Mucosa of gallbladder (tissue), 1 donor: ENCODE measurements around the gene RNF8. TPM values are rescaled to one million over a fixed set of nuclear protein-coding genes. Genes with fewer than 3 reads are reported as not detected.
"Not testable (repeated sequence)": the region's sequence is repeated elsewhere in the genome, so short reads cannot be mapped to it uniquely, and the experiment has no call there.

ENCODE experiments used
- DNase-seq: peaks from one replicate; pipeline ENCODE4 v3.0.0-alpha.2; 2020; ENCODE audit warnings: low spot score
- total RNA-seq: library from RNA; stranded (reverse); gene quantifications from one replicate; pipeline ENCODE4 v1.2.1, GENCODE V29; 2021
- donor health status: DM: no; HTN: no; CAD: no.

Gene RNF8
- total RNA-seq = 17.7 TPM

- DNase-seq = peak; percentile 92
These were observed at the start of gene RNF8 for GRCh38 chr6:37353761-37354525. Gene RNF8 (plus strand): TSS chr6:37353983. CDS start chr6:37354165, 182 bp downstream.

DNA sequence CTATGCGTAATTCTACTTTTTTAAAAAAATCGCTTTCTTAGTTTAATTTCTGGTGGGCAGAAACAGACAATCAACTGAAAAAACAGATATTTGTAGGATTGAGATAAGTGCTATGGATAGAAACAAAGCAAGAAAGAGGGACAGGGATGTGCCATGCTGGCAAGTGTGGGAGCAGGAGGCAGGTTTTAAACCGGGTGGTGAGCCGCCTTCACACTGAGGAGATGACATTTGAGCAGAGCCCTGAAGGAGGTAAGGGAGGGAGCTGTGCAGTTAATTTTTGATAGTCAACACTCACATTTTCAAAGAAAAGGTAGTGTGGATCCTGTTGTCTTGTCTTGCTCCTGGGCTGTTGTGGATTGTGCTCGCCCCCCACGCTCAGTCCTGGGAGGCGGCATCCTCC is 49.0 kb upstream of the RNF8 start:
- no peak for DNase-seq

- DNase-seq = no peak
These were observed 47.9 kb upstream of the RNF8 start for GRCh38 chr6:37305841-37306425.

- DNase-seq = no peak
These were observed 47.1 kb upstream of the RNF8 start for GRCh38 chr6:37306624-37307222.

DNA sequence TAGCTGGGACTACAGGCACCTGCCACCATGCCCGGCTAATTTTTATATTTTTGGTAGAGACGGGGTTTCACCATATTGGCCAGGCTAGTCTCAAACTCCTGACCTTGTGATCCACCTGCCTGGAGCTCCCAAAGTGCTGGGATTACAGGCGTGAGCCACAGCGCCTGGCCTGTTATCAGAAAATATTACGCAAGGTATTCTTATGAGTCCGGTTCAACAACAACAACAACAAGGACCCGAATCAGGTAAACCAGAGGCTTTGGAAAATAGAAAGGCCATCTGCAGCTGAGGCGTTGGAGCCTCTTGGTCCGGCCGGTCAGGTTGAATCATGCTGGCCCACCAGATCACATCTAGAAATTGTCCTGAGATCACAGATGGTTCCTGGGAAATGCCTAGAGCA is 46.3 kb upstream of the RNF8 start:
- DNase-seq = not testable (repeated sequence)

GRCh38 chr6:37308069-37308815 is 45.5 kb upstream of the RNF8 start:
- DNase-seq = no peak

DNA sequence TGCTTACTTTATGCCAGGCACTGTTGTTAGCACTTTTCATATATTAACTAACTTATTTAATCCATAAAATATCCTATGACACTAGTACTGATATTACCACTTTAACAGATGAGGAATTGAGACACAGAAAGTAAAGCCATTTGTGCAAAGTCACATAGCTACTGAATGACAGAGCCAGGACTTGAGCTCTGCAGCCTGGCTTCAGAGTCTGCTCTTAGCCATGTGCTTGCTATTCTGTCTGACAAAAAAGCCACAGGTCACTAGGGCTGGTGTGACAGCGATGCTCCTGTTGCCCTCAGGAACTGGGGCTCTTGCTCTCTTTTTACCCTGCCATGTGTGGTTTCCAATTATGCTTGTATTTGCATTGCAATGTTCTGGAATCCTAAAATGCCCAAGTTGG is 44.7 kb upstream of the RNF8 start:
- no peak for DNase-seq

- DNase-seq = no peak
These were observed 44.1 kb upstream of the RNF8 start for GRCh38 chr6:37309692-37310091.

GRCh38 chr6:37310966-37311365 is 42.8 kb upstream of the RNF8 start:
- no peak for DNase-seq

DNA sequence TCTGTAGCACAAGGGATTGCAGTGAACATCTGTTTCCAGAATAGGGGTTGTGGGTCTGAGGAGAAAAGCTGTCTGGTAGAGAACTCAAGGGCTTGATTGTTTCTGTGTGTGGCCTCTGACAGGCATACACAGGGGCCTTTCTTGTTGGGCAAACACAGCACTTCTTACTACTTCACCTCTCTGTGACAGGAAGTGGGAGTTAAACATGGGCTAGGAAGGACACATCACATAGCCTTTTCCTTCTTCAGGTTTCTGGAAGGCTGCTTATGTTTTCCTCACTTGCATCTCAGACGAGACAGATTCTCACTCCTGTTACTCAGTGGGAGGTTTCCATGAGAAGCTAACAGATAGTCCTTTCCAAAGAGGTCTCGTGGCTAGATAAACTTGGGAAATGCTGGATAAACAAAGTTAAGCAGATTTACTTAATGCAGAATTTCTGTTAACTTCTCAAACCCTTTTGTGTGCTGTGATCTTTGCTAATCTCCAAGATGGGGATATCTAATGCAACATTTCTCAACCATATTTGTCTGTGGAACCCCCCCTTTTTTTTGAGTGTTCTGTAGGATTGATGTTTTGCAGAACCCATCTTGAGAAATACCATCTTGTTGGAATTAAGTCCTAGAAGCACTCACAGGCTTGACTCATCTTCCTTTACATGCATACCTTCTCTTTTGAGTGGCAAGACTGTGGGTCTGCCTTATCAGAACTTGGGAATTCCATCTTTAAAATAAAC is 41.9 kb upstream of the RNF8 start:
- DNase-seq = no peak

DNA sequence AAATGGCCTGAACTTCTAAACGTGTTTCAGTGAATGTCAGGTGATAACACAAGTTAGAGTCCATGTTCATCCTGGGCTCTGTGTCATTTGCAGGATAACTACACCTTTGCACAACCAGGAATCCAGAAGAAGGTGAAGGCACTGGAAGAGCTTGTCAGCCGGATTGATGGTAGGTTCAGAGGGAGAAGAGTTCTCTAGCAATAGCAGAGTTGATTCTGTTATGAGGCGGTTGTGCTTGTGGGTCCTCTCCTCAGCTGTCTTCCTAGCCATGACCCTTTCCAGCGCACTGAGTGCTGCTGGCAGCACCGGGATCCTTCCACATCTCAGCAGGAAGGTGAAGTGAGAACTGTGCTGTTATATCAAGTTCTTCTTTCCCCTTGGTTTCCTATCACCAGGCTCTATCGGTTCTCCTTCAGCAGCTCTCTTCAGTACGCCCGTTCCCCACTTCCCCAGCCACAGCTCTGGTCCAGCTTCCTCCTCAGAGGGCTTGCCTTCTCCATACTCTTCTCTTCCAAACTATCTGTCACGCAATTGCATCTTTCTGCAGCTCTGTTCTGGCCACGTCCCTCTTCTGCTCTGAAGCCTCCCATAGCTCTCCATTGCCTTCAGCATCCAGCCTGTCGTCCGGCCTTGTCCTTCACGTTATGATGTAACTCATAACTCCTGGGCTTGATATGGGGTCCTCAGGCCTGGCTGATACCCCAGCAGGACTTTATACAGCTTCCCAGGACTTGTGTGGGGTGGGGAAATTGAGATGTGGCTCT is 39.9 kb upstream of the RNF8 start:
- DNase-seq = no peak

DNA sequence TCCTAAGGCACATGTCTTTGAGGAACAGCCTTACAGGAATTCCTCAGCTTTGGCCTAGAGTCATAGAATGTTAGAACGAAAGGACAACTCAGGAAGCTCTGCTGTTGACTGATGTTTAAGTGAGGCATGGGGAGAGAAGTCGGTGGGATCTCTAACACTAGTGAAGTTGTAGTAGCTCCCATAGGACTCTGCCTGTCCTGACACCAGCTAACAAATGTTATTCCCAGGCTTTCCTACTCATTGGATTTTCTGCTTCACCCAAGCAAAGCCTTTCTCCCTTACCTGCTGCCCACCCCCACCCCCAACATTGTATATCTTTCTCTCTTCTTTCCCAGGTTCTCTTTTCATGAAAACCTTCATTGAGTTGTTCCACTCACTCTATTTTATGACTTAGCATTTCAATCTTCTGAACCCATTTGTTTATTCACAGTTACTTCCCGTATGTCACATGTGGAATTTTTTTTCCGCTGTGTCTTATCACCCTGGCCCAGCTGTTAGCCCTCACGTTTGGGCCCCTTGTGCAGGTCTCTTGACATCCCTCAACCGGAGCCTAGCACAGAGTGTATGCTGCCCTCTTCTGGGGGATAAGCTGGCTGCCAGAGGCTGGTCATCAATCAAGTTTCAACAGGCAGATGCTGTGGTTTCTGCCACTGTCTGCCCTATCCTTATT is 39.2 kb upstream of the RNF8 start:
- DNase-seq = no peak

DNA sequence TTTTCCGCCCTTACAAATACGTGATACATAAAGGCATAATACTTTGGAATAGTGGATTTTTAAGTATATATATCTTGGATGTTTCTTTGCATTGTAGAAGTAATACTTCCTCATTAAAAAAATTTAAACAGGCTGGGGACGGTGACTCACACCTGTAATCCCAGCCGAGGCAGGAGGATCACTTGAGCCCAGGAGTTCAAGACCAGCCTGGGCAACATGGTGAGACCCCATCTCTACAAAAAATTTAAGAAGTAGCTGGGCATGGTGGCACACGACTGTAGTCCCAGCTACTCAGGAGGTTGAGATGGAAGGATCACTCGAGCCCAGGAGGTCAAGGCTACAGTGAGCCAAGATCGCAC is 38.6 kb upstream of the RNF8 start:
- no peak for DNase-seq

- no peak for DNase-seq
These were observed 37.7 kb upstream of the RNF8 start for GRCh38 chr6:37316071-37316470.

GRCh38 chr6:37317312-37318038 is 36.3 kb upstream of the RNF8 start:
- DNase-seq = no peak

DNA sequence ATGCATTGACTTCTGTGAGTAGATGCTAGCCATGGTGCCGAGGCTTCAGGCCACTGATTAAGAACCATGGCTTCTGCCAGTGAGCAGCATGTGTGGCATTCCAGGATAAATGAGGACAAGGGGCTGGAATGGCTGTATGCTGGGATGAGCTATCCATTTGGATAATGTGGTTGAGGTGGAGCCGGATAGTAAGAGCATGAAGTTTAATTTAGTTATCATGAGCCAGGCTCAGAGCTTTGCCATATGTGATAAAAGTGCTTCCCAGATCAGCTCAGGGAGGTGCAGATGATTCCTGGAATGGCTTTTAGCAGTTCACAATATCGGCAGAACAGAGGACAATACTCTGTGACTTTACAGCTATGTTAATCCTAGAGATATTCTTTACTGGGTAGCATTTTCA is 34.6 kb upstream of the RNF8 start:
- DNase-seq = no peak

- no peak for DNase-seq
These were observed 33.8 kb upstream of the RNF8 start for GRCh38 chr6:37319856-37320480.

GRCh38 chr6:37320646-37321045 is 33.1 kb upstream of the RNF8 start:
- no peak for DNase-seq

DNA sequence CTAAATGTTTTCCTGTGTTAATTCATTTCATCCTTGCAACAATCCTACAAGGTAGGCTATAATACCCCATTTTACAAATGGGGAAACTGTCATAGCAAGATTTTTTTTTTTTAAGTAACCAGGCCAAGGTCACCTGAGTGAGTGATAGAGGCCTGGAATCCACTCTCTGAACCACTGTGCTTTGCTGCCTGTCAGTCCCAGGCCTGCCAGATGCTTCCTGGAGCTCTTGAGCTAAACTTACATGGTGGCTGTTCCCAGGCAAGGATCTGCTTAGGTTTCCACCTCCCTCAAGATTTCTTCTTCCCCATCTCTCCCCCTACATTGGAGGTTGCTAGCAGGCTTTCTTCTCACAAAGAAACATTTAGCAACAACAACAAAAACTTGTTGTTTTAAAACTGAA is 32.7 kb upstream of the RNF8 start:
- no peak for DNase-seq
